Caco-2 (cell line): Measurements from ENCODE around the gene NUP62. TPM values are rescaled to one million over a fixed set of nuclear protein-coding genes. Genes with fewer than 3 reads are reported as not detected.

Experiments used
- BruUV-seq: library from RNA; stranded (reverse); fragments of 400-500 nt; replicated peaks from 2 replicates; lab custom pipeline; 2021; lab: Mats Ljungman, UMichigan
- CTCF ChIA-PET: fragments of 300-600 bp; sonication (Branson Sonifier 250); formaldehyde crosslinking; loops from one replicate; lab custom pipeline; 2022; ENCODE audit warnings: antibody characterized with exemption; lab: Charles Lee
- POLR2A ChIA-PET: fragments of 300-600 bp; sonication (Branson Sonifier 250); formaldehyde crosslinking; loops from one replicate; lab custom pipeline; 2022; ENCODE audit warnings: antibody characterized with exemption; lab: Charles Lee
- DNase-seq, 2 experiments: peaks; one replicate each; pipeline versions ENCODE4 v3.0.0 to v3.0.0-alpha.2; 2020 to 2022
- H3K27me3 ChIP-seq: replicated peaks from 2 replicates; pipeline ENCODE4 v1.6.0; 2011; ENCODE audit warnings: low read length; ENCODE audit not compliant: control insufficient read depth, insufficient read depth
- H3K36me3 ChIP-seq: 2 replicates; pipeline ENCODE4 v1.5.1; 2011; ENCODE audit warnings: low read length; ENCODE audit not compliant: control insufficient read depth, insufficient read depth
- H3K4me1 ChIP-seq: fragments of 250-450 bp; sonication (Bioruptor Pico); 2 replicates; pipeline ENCODE4 v1.5.1; 2020; ENCODE audit warnings: mild to moderate bottlenecking
- H3K4me3 ChIP-seq: 2 replicates; pipeline ENCODE4 v1.5.1; 2011; ENCODE audit warnings: low read depth, mild to moderate bottlenecking, control low read depth, low read length
- H3K9me3 ChIP-seq: fragments of 250-450 bp; sonication (Bioruptor Pico); 2 replicates; pipeline ENCODE4 v1.5.1; 2020; ENCODE audit warnings: mild to moderate bottlenecking, moderate library complexity
- H3K27ac Mint-ChIP-seq: one replicate; pipeline ENCODE4 v1.8.0; 2022; ENCODE audit warnings: mixed read lengths; ENCODE audit not compliant: unreplicated experiment
- H3K27me3 Mint-ChIP-seq: one replicate; pipeline ENCODE4 v1.8.0; 2022; ENCODE audit warnings: mixed read lengths; ENCODE audit not compliant: insufficient read depth, unreplicated experiment
- H3K36me3 Mint-ChIP-seq: one replicate; pipeline ENCODE4 v1.8.0; 2022; ENCODE audit warnings: mild to moderate bottlenecking, mixed read lengths; ENCODE audit not compliant: insufficient read depth, unreplicated experiment
- H3K4me1 Mint-ChIP-seq: one replicate; pipeline ENCODE4 v1.8.0; 2022; ENCODE audit warnings: low read depth, mixed read lengths; ENCODE audit not compliant: unreplicated experiment
- H3K4me3 Mint-ChIP-seq: one replicate; pipeline ENCODE4 v1.8.0; 2022; ENCODE audit warnings: mild to moderate bottlenecking, moderate library complexity, mixed read lengths; ENCODE audit not compliant: unreplicated experiment
- H3K9me3 Mint-ChIP-seq: one replicate; pipeline ENCODE4 v1.8.0; 2022; ENCODE audit warnings: mixed read lengths; ENCODE audit not compliant: unreplicated experiment
- intact Hi-C: fragments of 100-400 bp; cut with micrococcal nuclease; formaldehyde crosslinking; loops from one replicate; pipeline ENCODE4 v1.10.0; 2022; ENCODE audit not compliant: unreplicated experiment
- total RNA-seq: library from RNA; stranded (reverse); gene quantifications from 2 replicates; pipeline ENCODE4 v1.2.3, GENCODE V29; 2022
- TF ChIP-seq, protein P1 (sequence below), 2 experiments: fragments of 200-600 bp in 1 of 2; IDR thresholded peaks; 1 replicate in 1 of 2; 2 replicates in 1 of 2; pipeline versions ENCODE4 v1.5.1 to v1.8.0; 2011 to 2022; ENCODE audit warnings: antibody characterized with exemption in 1 of 2, control low read depth in 1 of 2, inconsistent platforms in 1 of 2, low read depth in 1 of 2, low read length in 1 of 2, mild to moderate bottlenecking in 1 of 2, moderate library complexity in 1 of 2; ENCODE audit not compliant: insufficient read depth in 1 of 2, severe bottlenecking in 1 of 2, unreplicated experiment in 1 of 2

NUP62 gene
- total RNA-seq, 1 experiment from 2014 or later = 116 TPM

DNA sequence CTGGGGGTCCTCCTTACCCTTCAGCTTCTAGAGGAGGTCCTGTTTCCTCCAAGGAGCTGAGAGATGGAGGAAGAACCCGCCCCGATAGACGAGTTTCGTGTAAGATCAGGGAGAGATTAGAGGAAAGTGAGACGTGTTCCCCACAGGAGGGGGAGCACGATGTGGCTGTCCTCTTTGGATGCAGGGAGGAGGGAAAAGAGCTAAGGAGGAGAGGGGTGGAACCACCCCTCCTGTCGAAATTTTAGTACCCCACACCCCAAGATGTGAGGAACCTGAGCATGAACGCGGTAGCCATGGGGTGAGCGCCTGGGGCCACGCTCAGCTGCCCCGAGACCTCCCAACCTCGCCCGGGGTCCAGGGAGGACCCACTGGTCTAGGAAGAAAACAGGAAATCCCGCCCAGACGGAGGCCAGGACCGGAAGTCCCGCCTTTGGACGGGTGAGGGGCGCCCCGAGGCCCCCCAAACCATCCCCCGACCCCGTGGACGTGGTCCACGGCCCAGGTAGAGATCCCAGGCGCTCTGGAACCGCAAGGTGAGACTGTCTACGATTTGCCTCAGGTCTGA is 53.4 kb downstream of the NUP62 start:
- no peaks in the 10 kb centered on the region for H3K9me3 Mint-ChIP-seq
- H3K36me3 Mint-ChIP-seq = peaks cover 14% of the 10 kb centered on the region
- Histone ChIP-seq H3K36me3 (peaks cover 11% of the 10 kb centered on the region), H3K27me3 (no peaks in the 10 kb centered on the region), H3K9me3 (no peaks in the 10 kb centered on the region), H3K4me3 (peak overlapping the region; percentile 87), H3K4me1 (peaks cover 9% of the 10 kb centered on the region; the same call in 1 of the 2 replicates)
- CTCF ChIA-PET = interaction anchor here (1.4 kb wide), 1 partner anchor 15 kb away, joined by 4 read pairs; no protein-coding TSS in a partner anchor
- no peak overlapping the region for H3K4me3 Mint-ChIP-seq
- BruUV-seq = no TSS peak
- peak in 1 of 2 experiments; percentile 67 for DNase-seq
- intact Hi-C loops = loop anchor here (1.0 to 10.0 kb wide), 3 partner anchors 53 to 439 kb away; partner anchors contain the start of genes AP2A1, ATF5 and NUP62
- TF ChIP-seq, protein P1, sequence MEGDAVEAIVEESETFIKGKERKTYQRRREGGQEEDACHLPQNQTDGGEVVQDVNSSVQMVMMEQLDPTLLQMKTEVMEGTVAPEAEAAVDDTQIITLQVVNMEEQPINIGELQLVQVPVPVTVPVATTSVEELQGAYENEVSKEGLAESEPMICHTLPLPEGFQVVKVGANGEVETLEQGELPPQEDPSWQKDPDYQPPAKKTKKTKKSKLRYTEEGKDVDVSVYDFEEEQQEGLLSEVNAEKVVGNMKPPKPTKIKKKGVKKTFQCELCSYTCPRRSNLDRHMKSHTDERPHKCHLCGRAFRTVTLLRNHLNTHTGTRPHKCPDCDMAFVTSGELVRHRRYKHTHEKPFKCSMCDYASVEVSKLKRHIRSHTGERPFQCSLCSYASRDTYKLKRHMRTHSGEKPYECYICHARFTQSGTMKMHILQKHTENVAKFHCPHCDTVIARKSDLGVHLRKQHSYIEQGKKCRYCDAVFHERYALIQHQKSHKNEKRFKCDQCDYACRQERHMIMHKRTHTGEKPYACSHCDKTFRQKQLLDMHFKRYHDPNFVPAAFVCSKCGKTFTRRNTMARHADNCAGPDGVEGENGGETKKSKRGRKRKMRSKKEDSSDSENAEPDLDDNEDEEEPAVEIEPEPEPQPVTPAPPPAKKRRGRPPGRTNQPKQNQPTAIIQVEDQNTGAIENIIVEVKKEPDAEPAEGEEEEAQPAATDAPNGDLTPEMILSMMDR (IDR thresholded peaks at IDR 0.05; ENCODE audit: insufficient read depth in 1 of 2, low read depth in 1 of 2, low read length in 1 of 2, severe bottlenecking in 1 of 2, unreplicated experiment in 1 of 2) = no peak
- no peak overlapping the region for H3K27ac Mint-ChIP-seq
- H3K27me3 Mint-ChIP-seq = no peaks in the 10 kb centered on the region
- POLR2A ChIA-PET = interaction anchor here (0.5 to 2.4 kb wide), 4 partner anchors 9 to 234 kb away, joined by 3 to 12 read pairs (median 4); partner anchors contain the start of genes AP2A1, ATF5, NUP62 and PNKP
- no peaks in the 10 kb centered on the region for H3K4me1 Mint-ChIP-seq

DNA sequence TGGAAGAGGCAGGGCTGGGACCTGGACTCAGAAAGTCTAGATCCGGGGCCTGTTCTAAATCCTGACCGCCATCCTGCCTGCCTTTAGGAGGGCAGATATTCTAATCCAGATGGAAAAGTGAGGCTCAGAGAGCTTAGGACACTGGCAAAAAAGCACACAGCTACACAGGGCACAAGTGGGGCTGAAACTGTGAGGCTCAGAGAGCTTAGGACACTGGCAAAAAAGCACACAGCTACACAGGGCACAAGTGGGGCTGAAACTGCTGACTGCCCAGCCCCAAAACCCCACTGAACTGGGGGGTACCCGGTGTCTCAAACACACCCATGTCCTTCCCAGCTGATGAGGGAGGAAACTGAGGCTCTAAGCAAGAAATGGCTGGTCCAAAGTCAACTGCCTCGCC is 54.1 kb downstream of the NUP62 start:
- H3K4me3 ChIP-seq = peak overlapping the region; percentile 87; the same call in 1 of the 2 replicates
- no peak for DNase-seq
- no peaks in the 10 kb centered on the region for H3K27me3 ChIP-seq
- H3K4me1 Mint-ChIP-seq = no peaks in the 10 kb centered on the region
- H3K9me3 Mint-ChIP-seq = no peaks in the 10 kb centered on the region
- no peak overlapping the region for H3K4me3 Mint-ChIP-seq
- H3K36me3 Mint-ChIP-seq = peaks cover 14% of the 10 kb centered on the region
- POLR2A ChIA-PET = no interaction called here
- no TSS peak for BruUV-seq
- no peaks in the 10 kb centered on the region for H3K9me3 ChIP-seq
- H3K27ac Mint-ChIP-seq = no peak overlapping the region
- intact Hi-C loops = loop anchor here (10.0 kb wide), 1 partner anchor 440 kb away; no protein-coding TSS in a partner anchor
- peaks cover 7% of the 10 kb centered on the region for H3K36me3 ChIP-seq
- H3K4me1 ChIP-seq = peaks cover 9% of the 10 kb centered on the region; the same call in 1 of the 2 replicates
- TF ChIP-seq, protein P1 (IDR thresholded peaks at IDR 0.05; ENCODE audit: insufficient read depth in 1 of 2, low read depth in 1 of 2, low read length in 1 of 2, severe bottlenecking in 1 of 2, unreplicated experiment in 1 of 2) = no peak
- no peaks in the 10 kb centered on the region for H3K27me3 Mint-ChIP-seq
- CTCF ChIA-PET = no interaction called here

DNA sequence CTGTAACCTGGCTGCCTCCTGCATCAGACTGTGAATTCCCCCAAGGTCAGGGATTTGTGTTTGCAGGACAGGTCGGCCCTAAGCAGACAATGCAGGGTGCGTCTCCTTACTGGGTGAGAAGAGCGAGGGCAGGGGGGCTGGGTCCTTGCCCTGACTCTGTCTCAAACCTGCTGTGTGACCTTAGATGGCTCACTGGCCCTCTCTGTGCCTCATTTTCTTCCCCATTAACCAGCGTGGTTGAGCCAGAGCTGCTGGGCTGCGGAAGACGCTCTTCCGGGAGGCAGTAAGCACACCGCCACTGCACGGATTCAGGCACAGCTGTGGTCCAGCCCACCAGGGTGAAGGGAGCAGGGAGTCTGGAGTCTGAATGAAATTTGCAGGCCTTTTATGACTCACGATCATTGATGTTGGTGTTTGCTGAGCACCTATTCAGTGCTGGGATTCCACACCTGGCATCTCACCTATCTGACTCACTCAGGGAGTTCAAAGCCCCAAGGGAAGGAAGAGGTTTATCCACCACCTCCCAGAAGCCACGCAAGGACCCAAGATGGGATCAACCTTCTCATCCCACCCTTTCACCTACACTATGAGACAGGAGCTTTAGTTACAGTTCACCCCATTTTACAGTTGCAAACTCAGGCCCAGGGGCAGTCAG is 54.7 kb downstream of the NUP62 start:
- H3K36me3 Mint-ChIP-seq = peaks cover 14% of the 10 kb centered on the region
- no peak for DNase-seq
- H3K9me3 Mint-ChIP-seq = no peaks in the 10 kb centered on the region
- Histone ChIP-seq H3K27me3 (no peaks in the 10 kb centered on the region), H3K4me1 (peaks cover 9% of the 10 kb centered on the region; the same call in 1 of the 2 replicates), H3K4me3 (no peak overlapping the region), H3K36me3 (peaks cover 6% of the 10 kb centered on the region), H3K9me3 (no peaks in the 10 kb centered on the region)
- no peak overlapping the region for H3K4me3 Mint-ChIP-seq
- TF ChIP-seq, protein P1 (IDR thresholded peaks at IDR 0.05; ENCODE audit: insufficient read depth in 1 of 2, low read depth in 1 of 2, low read length in 1 of 2, severe bottlenecking in 1 of 2, unreplicated experiment in 1 of 2) = no peak
- CTCF ChIA-PET = no interaction called here
- H3K27ac Mint-ChIP-seq = no peak overlapping the region
- intact Hi-C loops = loop anchor here (10.0 kb wide), 1 partner anchor 440 kb away; no protein-coding TSS in a partner anchor
- no peaks in the 10 kb centered on the region for H3K27me3 Mint-ChIP-seq
- H3K4me1 Mint-ChIP-seq = no peaks in the 10 kb centered on the region
- POLR2A ChIA-PET = no interaction called here
- no TSS peak for BruUV-seq
